Naive thymus-derived CD8-positive, alpha-beta T cell (primary cell): ENCODE results near the gene RANBP3. TPM values are rescaled to one million over a fixed set of nuclear protein-coding genes. Genes with fewer than 3 reads are reported as not detected.

Source experiments
- ATAC-seq, 2 donors: fragments of 150-1000 bp; cut with Tn5 transposase in 1 of 2; sonication (Bioruptor Pico), chemical (Tn5 transposase) in 1 of 2; 1 replicate in 1 of 2; 2 replicates in 1 of 2; pipeline ENCODE4 v1.10.0; 2021; ENCODE audit warnings: mild to moderate bottlenecking in 2 of 2, moderate library complexity in 2 of 2
- POLR2A ChIA-PET: fragments of 350-600 bp; sonication (Branson Sonifier 250); formaldehyde crosslinking; loops from one replicate; lab custom pipeline; 2021; ENCODE audit warnings: antibody characterized with exemption; lab: Charles Lee
- DNase-seq, 10 donors: peaks; one replicate each; pipeline versions ENCODE4 v3.0.0 to v3.0.0-alpha.2; 2020 to 2022
- H3K27ac Mint-ChIP-seq, 10 donors: one replicate each; pipeline ENCODE4 v1.8.0; 2020 to 2022; ENCODE audit warnings: mild to moderate bottlenecking in 10 of 10, mixed read lengths in 10 of 10, moderate library complexity in 4 of 10, inconsistent platforms in 1 of 10
- H3K27me3 Mint-ChIP-seq, 5 donors: one replicate each; pipeline ENCODE4 v1.8.0; 2021 to 2022; ENCODE audit warnings: mixed read lengths in 5 of 5
- H3K36me3 Mint-ChIP-seq, 3 donors: one replicate each; pipeline ENCODE4 v1.8.0; 2020 to 2022; ENCODE audit warnings: mixed read lengths in 3 of 3, mild to moderate bottlenecking in 2 of 3, inconsistent platforms in 1 of 3
- H3K4me1 Mint-ChIP-seq, 4 donors: one replicate each; pipeline ENCODE4 v1.8.0; 2021 to 2022; ENCODE audit warnings: mixed read lengths in 4 of 4
- H3K4me3 Mint-ChIP-seq, 10 donors: one replicate each; pipeline ENCODE4 v1.8.0; 2020 to 2022; ENCODE audit warnings: mild to moderate bottlenecking in 10 of 10, mixed read lengths in 10 of 10, moderate library complexity in 6 of 10, inconsistent platforms in 1 of 10
- H3K9me3 Mint-ChIP-seq, 9 donors: one replicate each; pipeline ENCODE4 v1.8.0; 2020 to 2022; ENCODE audit warnings: mixed read lengths in 9 of 9, mild to moderate bottlenecking in 3 of 9, inconsistent platforms in 1 of 9, moderate library complexity in 1 of 9
- polyA plus RNA-seq, 3 donors: library from polyadenylated mRNA; unstranded; fragments of 300-500 nt; fragmentation: Illumina TruSeq; gene quantifications; one replicate each; pipeline ENCODE4 v1.2.3, GENCODE V29; 2021
- total RNA-seq, 8 experiments: library from RNA in 2 of 8; stranded (reverse) in 2 of 8; gene quantifications; one replicate each; pipeline ENCODE4 v1.2.3 and lab custom pipeline; 2021 to 2026

RANBP3 gene
- total and polyA plus RNA-seq, 5 experiments from 2014 or later: 7.7 to 145 (median 13.0) TPM

GRCh38 chr19:5897189-5897969 is 80.6 kb downstream of the RANBP3 start:
- Mint-ChIP-seq H3K4me3 (no peak overlapping the region), H3K27ac (peak overlapping the region in 2 of 10 donors; percentile 4 to 77), H3K36me3 (peaks cover 0 to 27% (median 3%) of the 10 kb centered on the region in 3 donors), H3K9me3 (no peaks in the 10 kb centered on the region), H3K27me3 (no peaks in the 10 kb centered on the region), H3K4me1 (peaks cover 11 to 26% (median 15%) of the 10 kb centered on the region in 4 donors)
- POLR2A ChIA-PET: interaction anchor here (0.7 kb wide), 1 partner anchor 283 kb away, joined by 3 read pairs; no protein-coding TSS in a partner anchor
- ATAC-seq: no peak
- DNase-seq: no peak

- Mint-ChIP-seq H3K4me1 (peaks cover 7 to 26% (median 14%) of the 10 kb centered on the region in 4 donors), H3K4me3 (no peak overlapping the region), H3K9me3 (no peaks in the 10 kb centered on the region), H3K27me3 (no peaks in the 10 kb centered on the region), H3K27ac (no peak overlapping the region), H3K36me3 (peaks cover 0 to 24% (median 3%) of the 10 kb centered on the region in 3 donors)
- POLR2A ChIA-PET: no interaction called here
- DNase-seq (no peak), ATAC-seq (no peak)
Observed at GRCh38 chr19:5896365-5897076, 81.4 kb downstream of the RANBP3 start.

- peaks cover under 1 to 20% (median 9%) of the 10 kb centered on the region in 4 donors for H3K4me1 Mint-ChIP-seq
- H3K27ac Mint-ChIP-seq: no peak overlapping the region
- peak overlapping the region in 1 of 10 donors; percentile 24 for H3K4me3 Mint-ChIP-seq
- DNase-seq (no peak), ATAC-seq (no peak)
- POLR2A ChIA-PET: no interaction called here
- H3K9me3 Mint-ChIP-seq: no peaks in the 10 kb centered on the region
- no peaks in the 10 kb centered on the region for H3K27me3 Mint-ChIP-seq
- peaks cover 0 to 20% (median 0%) of the 10 kb centered on the region in 3 donors for H3K36me3 Mint-ChIP-seq
Observed at GRCh38 chr19:5895890-5896289, 82.0 kb downstream of the RANBP3 start.

- H3K27me3 Mint-ChIP-seq: no peaks in the 10 kb centered on the region
- no peak overlapping the region for H3K27ac Mint-ChIP-seq
- H3K9me3 Mint-ChIP-seq: no peaks in the 10 kb centered on the region
- peaks cover 0 to 20% (median 0%) of the 10 kb centered on the region in 3 donors for H3K36me3 Mint-ChIP-seq
- no peak overlapping the region for H3K4me3 Mint-ChIP-seq
- no peak for DNase-seq
- POLR2A ChIA-PET: no interaction called here
- no peak for ATAC-seq
- H3K4me1 Mint-ChIP-seq: peaks cover 0 to 17% (median 8%) of the 10 kb centered on the region in 4 donors
Observed at GRCh38 chr19:5895409-5895808, 82.5 kb downstream of the RANBP3 start.

- Mint-ChIP-seq H3K9me3 (no peaks in the 10 kb centered on the region), H3K27ac (no peak overlapping the region), H3K36me3 (peaks cover 0 to 15% (median 0%) of the 10 kb centered on the region in 3 donors), H3K4me1 (peaks cover 0 to 11% (median 5%) of the 10 kb centered on the region in 4 donors), H3K4me3 (no peak overlapping the region), H3K27me3 (peaks cover 0 to 3% (median 0%) of the 10 kb centered on the region in 5 donors)
- no peak for ATAC-seq
- no peak for DNase-seq
- POLR2A ChIA-PET: no interaction called here
Observed at GRCh38 chr19:5894704-5895349, 83.1 kb downstream of the RANBP3 start.

- peaks cover 0 to 11% (median 6%) of the 10 kb centered on the region in 5 donors for H3K27me3 Mint-ChIP-seq
- H3K4me1 Mint-ChIP-seq: peaks cover 0 to 9% (median 5%) of the 10 kb centered on the region in 4 donors
- no peak overlapping the region for H3K27ac Mint-ChIP-seq
- H3K4me3 Mint-ChIP-seq: no peak overlapping the region
- peaks cover 0 to 14% (median 0%) of the 10 kb centered on the region in 3 donors for H3K36me3 Mint-ChIP-seq
- DNase-seq: no peak
- POLR2A ChIA-PET: interaction anchor here (4.7 kb wide), 1 partner anchor 9 kb away, joined by 26 read pairs; the partner anchor contains the start of genes NDUFA11 and VMAC
- H3K9me3 Mint-ChIP-seq: no peaks in the 10 kb centered on the region
- no peak for ATAC-seq
Observed at GRCh38 chr19:5893907-5894703, 83.8 kb downstream of the RANBP3 start.

- peak overlapping the region in 2 of 10 donors; percentile 2 to 31 for H3K27ac Mint-ChIP-seq
- DNase-seq (no peak), ATAC-seq (no peak)
- H3K27me3 Mint-ChIP-seq: peaks cover 0 to 16% (median 6%) of the 10 kb centered on the region in 5 donors
- H3K9me3 Mint-ChIP-seq: no peaks in the 10 kb centered on the region
- POLR2A ChIA-PET: interaction anchor here (4.7 kb wide), 1 partner anchor 10 kb away, joined by 26 read pairs; the partner anchor contains the start of genes NDUFA11 and VMAC
- H3K4me1 Mint-ChIP-seq: peaks cover 0 to 9% (median 5%) of the 10 kb centered on the region in 4 donors
- H3K36me3 Mint-ChIP-seq: peaks cover 0 to 14% (median 0%) of the 10 kb centered on the region in 3 donors
- H3K4me3 Mint-ChIP-seq: no peak overlapping the region
Observed at GRCh38 chr19:5893296-5893903, 84.5 kb downstream of the RANBP3 start.

- ATAC-seq: no peak
- no peak for DNase-seq
- peaks cover 0 to 10% (median 0%) of the 10 kb centered on the region in 3 donors for H3K36me3 Mint-ChIP-seq
- no peaks in the 10 kb centered on the region for H3K9me3 Mint-ChIP-seq
- POLR2A ChIA-PET: interaction anchor here (4.7 kb wide), 1 partner anchor 11 kb away, joined by 26 read pairs; the partner anchor contains the start of genes NDUFA11 and VMAC
- no peak overlapping the region for H3K4me3 Mint-ChIP-seq
- peaks cover 0 to 7% (median 4%) of the 10 kb centered on the region in 4 donors for H3K4me1 Mint-ChIP-seq
- H3K27ac Mint-ChIP-seq: peak overlapping the region in 4 of 10 donors; percentile 2 to 48 (median 28)
- H3K27me3 Mint-ChIP-seq: peaks cover 1 to 20% (median 6%) of the 10 kb centered on the region in 5 donors
Observed at GRCh38 chr19:5892772-5893275, 85.1 kb downstream of the RANBP3 start.

GRCh38 chr19:5891938-5892771 is 85.8 kb downstream of the RANBP3 start:
- peak overlapping the region in 3 of 10 donors; percentile 25 to 88 (median 52) for H3K27ac Mint-ChIP-seq
- H3K4me3 Mint-ChIP-seq: no peak overlapping the region
- peaks cover 1 to 20% (median 6%) of the 10 kb centered on the region in 5 donors for H3K27me3 Mint-ChIP-seq
- DNase-seq (peak in 1 of 10 donors; percentile 17), ATAC-seq (peak; percentile 51 to 60)
- H3K9me3 Mint-ChIP-seq: no peaks in the 10 kb centered on the region
- H3K36me3 Mint-ChIP-seq: peaks cover 0 to 10% (median 0%) of the 10 kb centered on the region in 3 donors
- POLR2A ChIA-PET: interaction anchor here (1.0 to 4.7 kb wide), 2 partner anchors 11 to 88 kb away, joined by 4 to 26 read pairs; partner anchors contain the start of genes NDUFA11 and VMAC
- peaks cover 0 to 7% (median 4%) of the 10 kb centered on the region in 4 donors for H3K4me1 Mint-ChIP-seq

GRCh38 chr19:5891572-5891937 is 86.4 kb downstream of the RANBP3 start:
- ATAC-seq: peak; percentile 9 to 13
- no peak overlapping the region for H3K4me3 Mint-ChIP-seq
- peaks cover 0 to 7% (median 0%) of the 10 kb centered on the region in 3 donors for H3K36me3 Mint-ChIP-seq
- POLR2A ChIA-PET: interaction anchor here (1.0 to 4.7 kb wide), 4 partner anchors 12 to 87 kb away, joined by 3 to 26 read pairs (median 4); partner anchors contain the start of genes NDUFA11 and VMAC
- H3K4me1 Mint-ChIP-seq: peaks cover 0 to 7% (median 4%) of the 10 kb centered on the region in 4 donors
- peak overlapping the region in 2 of 10 donors; percentile 52 to 88 for H3K27ac Mint-ChIP-seq
- peaks cover 1 to 26% (median 8%) of the 10 kb centered on the region in 5 donors for H3K27me3 Mint-ChIP-seq
- H3K9me3 Mint-ChIP-seq: no peaks in the 10 kb centered on the region
- no peak for DNase-seq
